ENCODE results near the gene PNPLA6.

DNA sequence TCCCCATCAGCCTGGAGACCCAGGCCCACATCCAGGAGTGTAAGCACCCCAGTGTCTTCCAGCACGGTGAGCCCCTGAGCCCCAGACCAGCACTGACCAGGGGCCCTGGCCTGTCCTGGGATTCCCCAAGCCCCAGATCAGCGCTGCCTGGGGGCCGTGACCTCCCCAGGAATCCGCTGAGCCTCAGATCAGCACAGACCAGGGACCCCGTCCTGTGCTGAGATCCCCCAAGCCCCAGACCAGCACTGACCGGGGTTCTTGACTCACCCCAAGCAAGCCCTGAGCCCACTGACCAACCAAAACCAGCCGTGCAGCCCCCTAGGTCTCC is 7.4 kb upstream of the PNPLA6 start:
- TF ChIP-seq, protein P1, sequence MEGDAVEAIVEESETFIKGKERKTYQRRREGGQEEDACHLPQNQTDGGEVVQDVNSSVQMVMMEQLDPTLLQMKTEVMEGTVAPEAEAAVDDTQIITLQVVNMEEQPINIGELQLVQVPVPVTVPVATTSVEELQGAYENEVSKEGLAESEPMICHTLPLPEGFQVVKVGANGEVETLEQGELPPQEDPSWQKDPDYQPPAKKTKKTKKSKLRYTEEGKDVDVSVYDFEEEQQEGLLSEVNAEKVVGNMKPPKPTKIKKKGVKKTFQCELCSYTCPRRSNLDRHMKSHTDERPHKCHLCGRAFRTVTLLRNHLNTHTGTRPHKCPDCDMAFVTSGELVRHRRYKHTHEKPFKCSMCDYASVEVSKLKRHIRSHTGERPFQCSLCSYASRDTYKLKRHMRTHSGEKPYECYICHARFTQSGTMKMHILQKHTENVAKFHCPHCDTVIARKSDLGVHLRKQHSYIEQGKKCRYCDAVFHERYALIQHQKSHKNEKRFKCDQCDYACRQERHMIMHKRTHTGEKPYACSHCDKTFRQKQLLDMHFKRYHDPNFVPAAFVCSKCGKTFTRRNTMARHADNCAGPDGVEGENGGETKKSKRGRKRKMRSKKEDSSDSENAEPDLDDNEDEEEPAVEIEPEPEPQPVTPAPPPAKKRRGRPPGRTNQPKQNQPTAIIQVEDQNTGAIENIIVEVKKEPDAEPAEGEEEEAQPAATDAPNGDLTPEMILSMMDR (IDR thresholded peaks at IDR 0.05): no peak
- TF ChIP-seq, protein P2, sequence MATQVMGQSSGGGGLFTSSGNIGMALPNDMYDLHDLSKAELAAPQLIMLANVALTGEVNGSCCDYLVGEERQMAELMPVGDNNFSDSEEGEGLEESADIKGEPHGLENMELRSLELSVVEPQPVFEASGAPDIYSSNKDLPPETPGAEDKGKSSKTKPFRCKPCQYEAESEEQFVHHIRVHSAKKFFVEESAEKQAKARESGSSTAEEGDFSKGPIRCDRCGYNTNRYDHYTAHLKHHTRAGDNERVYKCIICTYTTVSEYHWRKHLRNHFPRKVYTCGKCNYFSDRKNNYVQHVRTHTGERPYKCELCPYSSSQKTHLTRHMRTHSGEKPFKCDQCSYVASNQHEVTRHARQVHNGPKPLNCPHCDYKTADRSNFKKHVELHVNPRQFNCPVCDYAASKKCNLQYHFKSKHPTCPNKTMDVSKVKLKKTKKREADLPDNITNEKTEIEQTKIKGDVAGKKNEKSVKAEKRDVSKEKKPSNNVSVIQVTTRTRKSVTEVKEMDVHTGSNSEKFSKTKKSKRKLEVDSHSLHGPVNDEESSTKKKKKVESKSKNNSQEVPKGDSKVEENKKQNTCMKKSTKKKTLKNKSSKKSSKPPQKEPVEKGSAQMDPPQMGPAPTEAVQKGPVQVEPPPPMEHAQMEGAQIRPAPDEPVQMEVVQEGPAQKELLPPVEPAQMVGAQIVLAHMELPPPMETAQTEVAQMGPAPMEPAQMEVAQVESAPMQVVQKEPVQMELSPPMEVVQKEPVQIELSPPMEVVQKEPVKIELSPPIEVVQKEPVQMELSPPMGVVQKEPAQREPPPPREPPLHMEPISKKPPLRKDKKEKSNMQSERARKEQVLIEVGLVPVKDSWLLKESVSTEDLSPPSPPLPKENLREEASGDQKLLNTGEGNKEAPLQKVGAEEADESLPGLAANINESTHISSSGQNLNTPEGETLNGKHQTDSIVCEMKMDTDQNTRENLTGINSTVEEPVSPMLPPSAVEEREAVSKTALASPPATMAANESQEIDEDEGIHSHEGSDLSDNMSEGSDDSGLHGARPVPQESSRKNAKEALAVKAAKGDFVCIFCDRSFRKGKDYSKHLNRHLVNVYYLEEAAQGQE (IDR thresholded peaks at IDR 0.05; ENCODE audit: insufficient read depth in 1 of 2, low read depth in 2 of 2, low read length in 1 of 2): no peak

Data from Panc1 (cell line).